ENCODE measurements around the gene PDLIM5.

DNA sequence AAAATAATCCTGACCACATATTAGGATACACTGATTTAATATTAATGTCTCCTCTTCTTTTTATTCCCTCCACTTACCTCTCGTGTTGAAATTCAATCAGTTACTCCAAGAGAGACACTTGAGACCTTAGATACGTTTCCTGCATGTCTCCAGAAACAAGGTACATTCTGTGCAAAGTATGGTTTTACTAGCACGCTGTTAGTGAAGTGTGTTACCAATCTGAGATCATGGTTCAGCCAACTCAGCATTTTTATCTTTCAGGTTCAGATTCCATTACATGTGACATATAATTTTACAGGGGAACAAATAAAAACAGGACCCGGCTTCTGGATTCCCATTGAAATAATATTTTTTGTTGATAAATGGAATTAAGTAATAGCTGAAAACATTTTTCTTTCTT lies 32.2 kb downstream of the PDLIM5 start:
- TF ChIP-seq, protein P1, sequence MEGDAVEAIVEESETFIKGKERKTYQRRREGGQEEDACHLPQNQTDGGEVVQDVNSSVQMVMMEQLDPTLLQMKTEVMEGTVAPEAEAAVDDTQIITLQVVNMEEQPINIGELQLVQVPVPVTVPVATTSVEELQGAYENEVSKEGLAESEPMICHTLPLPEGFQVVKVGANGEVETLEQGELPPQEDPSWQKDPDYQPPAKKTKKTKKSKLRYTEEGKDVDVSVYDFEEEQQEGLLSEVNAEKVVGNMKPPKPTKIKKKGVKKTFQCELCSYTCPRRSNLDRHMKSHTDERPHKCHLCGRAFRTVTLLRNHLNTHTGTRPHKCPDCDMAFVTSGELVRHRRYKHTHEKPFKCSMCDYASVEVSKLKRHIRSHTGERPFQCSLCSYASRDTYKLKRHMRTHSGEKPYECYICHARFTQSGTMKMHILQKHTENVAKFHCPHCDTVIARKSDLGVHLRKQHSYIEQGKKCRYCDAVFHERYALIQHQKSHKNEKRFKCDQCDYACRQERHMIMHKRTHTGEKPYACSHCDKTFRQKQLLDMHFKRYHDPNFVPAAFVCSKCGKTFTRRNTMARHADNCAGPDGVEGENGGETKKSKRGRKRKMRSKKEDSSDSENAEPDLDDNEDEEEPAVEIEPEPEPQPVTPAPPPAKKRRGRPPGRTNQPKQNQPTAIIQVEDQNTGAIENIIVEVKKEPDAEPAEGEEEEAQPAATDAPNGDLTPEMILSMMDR (IDR thresholded peaks at IDR 0.05), result no peak
- TF ChIP-seq POLR2A (IDR thresholded peaks at IDR 0.05), result no peak

Measured in thyroid gland (tissue), 4 donors.